Measurements from ENCODE around the gene GAGE1. TPM values are rescaled to one million over a fixed set of nuclear protein-coding genes. Genes with fewer than 3 reads are reported as not detected.

The GAGE1 gene
- total RNA-seq, 2 experiments from 2014 or later, result not detected

Other genes starting within 250 kb of the GAGE1 start
- gene GAGE12C, start 66.8 kb upstream of the GAGE1 start, total RNA-seq, result not detected
- not detected for gene GAGE12D, start 57.3 kb upstream of the GAGE1 start, total RNA-seq
- gene GAGE12E, start 47.7 kb upstream of the GAGE1 start, total RNA-seq, result not detected
- gene GAGE12F, start 38.2 kb upstream of the GAGE1 start, total RNA-seq, result not detected
- gene GAGE12G, start 28.6 kb upstream of the GAGE1 start, total RNA-seq, result not detected
- not detected for gene GAGE12H, start 19.1 kb upstream of the GAGE1 start, total RNA-seq
- gene GAGE2A, start 9.5 kb upstream of the GAGE1 start, total RNA-seq, result not detected
- gene PAGE1, start 97.0 kb downstream of the GAGE1 start, total RNA-seq, result not detected
- not detected for gene PAGE4, start 230.3 kb downstream of the GAGE1 start, total RNA-seq